ENCODE measurements around the gene CAVIN1.

GRCh38 chr17:42428141-42428944, 5.3 kb upstream of the CAVIN1 start:
- no peak for TF ChIP-seq EP300 (IDR thresholded peaks at IDR 0.05)
- TF ChIP-seq POLR2AphosphoS5 (IDR thresholded peaks at IDR 0.05) = peak; percentile 65
- TF ChIP-seq, protein P1, sequence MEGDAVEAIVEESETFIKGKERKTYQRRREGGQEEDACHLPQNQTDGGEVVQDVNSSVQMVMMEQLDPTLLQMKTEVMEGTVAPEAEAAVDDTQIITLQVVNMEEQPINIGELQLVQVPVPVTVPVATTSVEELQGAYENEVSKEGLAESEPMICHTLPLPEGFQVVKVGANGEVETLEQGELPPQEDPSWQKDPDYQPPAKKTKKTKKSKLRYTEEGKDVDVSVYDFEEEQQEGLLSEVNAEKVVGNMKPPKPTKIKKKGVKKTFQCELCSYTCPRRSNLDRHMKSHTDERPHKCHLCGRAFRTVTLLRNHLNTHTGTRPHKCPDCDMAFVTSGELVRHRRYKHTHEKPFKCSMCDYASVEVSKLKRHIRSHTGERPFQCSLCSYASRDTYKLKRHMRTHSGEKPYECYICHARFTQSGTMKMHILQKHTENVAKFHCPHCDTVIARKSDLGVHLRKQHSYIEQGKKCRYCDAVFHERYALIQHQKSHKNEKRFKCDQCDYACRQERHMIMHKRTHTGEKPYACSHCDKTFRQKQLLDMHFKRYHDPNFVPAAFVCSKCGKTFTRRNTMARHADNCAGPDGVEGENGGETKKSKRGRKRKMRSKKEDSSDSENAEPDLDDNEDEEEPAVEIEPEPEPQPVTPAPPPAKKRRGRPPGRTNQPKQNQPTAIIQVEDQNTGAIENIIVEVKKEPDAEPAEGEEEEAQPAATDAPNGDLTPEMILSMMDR (IDR thresholded peaks at IDR 0.05) = peak in 3 of 4 experiments; percentile 75 to 82 (median 77)
